Measurements from ENCODE around the gene FCRLA. TPM values are rescaled to one million over a fixed set of nuclear protein-coding genes. Genes with fewer than 3 reads are reported as not detected.

Gene FCRLA
- total and polyA plus RNA-seq, 2 donors (not counting 3 experiments of a cell fraction or from before 2014, with no cell fraction given), result not detected

- ChIA-PET CTCF (no interaction called here), POLR2A (no interaction called here)
- Histone ChIP-seq H3K27me3 (ENCODE audit: control insufficient read depth in 2 of 2, insufficient read depth in 2 of 2, low read length in 2 of 2) (peaks cover 5 to 11% of the 10 kb centered on the region in 2 experiments), H4K20me1 (replicated peaks; ENCODE audit: control insufficient read depth, extremely low read depth, insufficient read depth, low read length) (no peaks in the 10 kb centered on the region), H3K4me3 (replicated peaks in 1 of 3; ENCODE audit: insufficient read depth in 1 of 3, low read depth in 1 of 3, low read length in 3 of 3) (no peak overlapping the region), H2AFZ (ENCODE audit: low read depth, low read length) (no peak overlapping the region), H3K27ac (ENCODE audit: insufficient read depth, low read depth, low read length) (no peak overlapping the region), H3K9me1 (replicated peaks; ENCODE audit: control insufficient read depth, extremely low read depth, insufficient read depth, low read length) (no peaks in the 10 kb centered on the region), H3K36me3 (ENCODE audit: control insufficient read depth in 2 of 2, extremely low read depth in 1 of 2, insufficient read depth in 2 of 2, low read length in 2 of 2) (no peaks in the 10 kb centered on the region), H3K4me2 (ENCODE audit: insufficient read depth, low read length) (no peak overlapping the region), H3K79me2 (ENCODE audit: control insufficient read depth, insufficient read depth, low read length) (no peaks in the 10 kb centered on the region), H3K9me3 (replicated peaks; ENCODE audit: control insufficient read depth, insufficient read depth, low read length) (no peaks in the 10 kb centered on the region), H3K9ac (replicated peaks; ENCODE audit: extremely low read depth, insufficient read depth, low read length) (no peak overlapping the region), H3K4me1 (ENCODE audit: control insufficient read depth, extremely low read depth, insufficient read depth, low read length) (no peaks in the 10 kb centered on the region)
- dilution Hi-C loops (cut with MboI; ENCODE audit: extremely low pct_ligation_motif_present, low sequenced_read_pairs) (no loop called here), intact Hi-C loops (cut with micrococcal nuclease) (no loop called here)
- FAIRE-seq, result no peak
- DNase-seq (ENCODE audit: low read depth, low spot score), result no peak
- no peak for TF ChIP-seq FOS (IDR thresholded peaks at IDR 0.05; ENCODE audit: borderline replicate concordance, insufficient read depth, low read length)
- no peak for TF ChIP-seq GATA2 (IDR thresholded peaks at IDR 0.05; ENCODE audit: insufficient read depth, insufficient read length, low read depth, low read length)
- TF ChIP-seq JUN (IDR thresholded peaks at IDR 0.05; ENCODE audit: borderline replicate concordance, insufficient read depth, insufficient read length, low read depth), result no peak
- no TSS peak for BruUV-seq (replicated peaks)
Measured at GRCh38 chr1:161676958-161677689, 29.9 kb upstream of the FCRLA start.

- no peak overlapping the region for H3K9ac ChIP-seq (replicated peaks; ENCODE audit: extremely low read depth, insufficient read depth, low read length)
- TF ChIP-seq POLR2A (IDR thresholded peaks at IDR 0.05; ENCODE audit: low read depth, low read length) (no peak), POLR2AphosphoS5 (IDR thresholded peaks at IDR 0.05; ENCODE audit: insufficient read depth, low read depth, low read length) (no peak), GATA2 (IDR thresholded peaks at IDR 0.05; ENCODE audit: insufficient read depth, insufficient read length, low read depth, low read length) (no peak)
- no peak for FAIRE-seq
- H3K79me2 ChIP-seq (ENCODE audit: control insufficient read depth, insufficient read depth, low read length), result no peaks in the 10 kb centered on the region
- intact Hi-C loops (cut with micrococcal nuclease) (no loop called here), dilution Hi-C loops (cut with MboI; ENCODE audit: extremely low pct_ligation_motif_present, low sequenced_read_pairs) (no loop called here)
- H3K4me1 ChIP-seq (ENCODE audit: control insufficient read depth, extremely low read depth, insufficient read depth, low read length), result no peaks in the 10 kb centered on the region
- H3K4me3 ChIP-seq (replicated peaks in 1 of 3; ENCODE audit: insufficient read depth in 1 of 3, low read depth in 1 of 3, low read length in 3 of 3), result no peak overlapping the region
- no peak for DNase-seq (ENCODE audit: low read depth, low spot score)
- BruUV-seq (replicated peaks), result no TSS peak
- ChIA-PET CTCF (no interaction called here), POLR2A (no interaction called here)
- H3K27ac ChIP-seq (ENCODE audit: insufficient read depth, low read depth, low read length), result no peak overlapping the region
- no peaks in the 10 kb centered on the region for H3K9me3 ChIP-seq (replicated peaks; ENCODE audit: control insufficient read depth, insufficient read depth, low read length)
- H3K36me3 ChIP-seq (ENCODE audit: control insufficient read depth in 2 of 2, extremely low read depth in 1 of 2, insufficient read depth in 2 of 2, low read length in 2 of 2), result no peaks in the 10 kb centered on the region
- no peak overlapping the region for H3K4me2 ChIP-seq (ENCODE audit: insufficient read depth, low read length)
- H4K20me1 ChIP-seq (replicated peaks; ENCODE audit: control insufficient read depth, extremely low read depth, insufficient read depth, low read length), result no peaks in the 10 kb centered on the region
- no peak overlapping the region for H2AFZ ChIP-seq (ENCODE audit: low read depth, low read length)
- H3K9me1 ChIP-seq (replicated peaks; ENCODE audit: control insufficient read depth, extremely low read depth, insufficient read depth, low read length), result no peaks in the 10 kb centered on the region
- H3K27me3 ChIP-seq (ENCODE audit: control insufficient read depth in 2 of 2, insufficient read depth in 2 of 2, low read length in 2 of 2), result peaks cover 14 to 17% of the 10 kb centered on the region in 2 experiments
Measured at GRCh38 chr1:161678500-161678899, 28.5 kb upstream of the FCRLA start.

Measured in endothelial cell of umbilical vein (primary cell).